Measurements from ENCODE around the gene RPS24. TPM values are rescaled to one million over a fixed set of nuclear protein-coding genes. Genes with fewer than 3 reads are reported as not detected.
A peak's percentile ranks its signal among the peaks of the same experiment; 100 is the strongest.
"Not testable (repeated sequence)": the region's sequence is repeated elsewhere in the genome, so short reads cannot be mapped to it uniquely, and the experiment has no call there.

The RPS24 gene
- total and polyA plus RNA-seq, 8 donors, result 1,239 to 4,429 (median 3,593) TPM

- H3K9me3 ChIP-seq, result no peaks in the 10 kb centered on the region
- intact Hi-C loops (cut with DNase I), result no loop called here
- DNase-seq, result no peak
- no peak for ATAC-seq
- no peaks in the 10 kb centered on the region for H3K4me1 ChIP-seq
- H3K27ac ChIP-seq, result no peak overlapping the region
- no peaks in the 10 kb centered on the region for H3K27me3 ChIP-seq
- H3K36me3 ChIP-seq, result no peaks in the 10 kb centered on the region
- TF ChIP-seq CTCF (IDR thresholded peaks at IDR 0.05), result no peak
- no peak overlapping the region for H3K4me3 ChIP-seq
These were observed 31.9 kb downstream of the RPS24 start for GRCh38 chr10:78065611-78066010.

- H3K27ac ChIP-seq, result no peak overlapping the region
- no peaks in the 10 kb centered on the region for H3K27me3 ChIP-seq
- no peaks in the 10 kb centered on the region for H3K36me3 ChIP-seq
- H3K9me3 ChIP-seq, result no peaks in the 10 kb centered on the region
- TF ChIP-seq CTCF (IDR thresholded peaks at IDR 0.05), result no peak
- no peak overlapping the region for H3K4me3 ChIP-seq
- no peaks in the 10 kb centered on the region for H3K4me1 ChIP-seq
- intact Hi-C loops (cut with DNase I), result no loop called here
- ATAC-seq (no peak), DNase-seq (no peak)
These were observed 32.3 kb downstream of the RPS24 start for GRCh38 chr10:78066012-78066411.

GRCh38 chr10:78066728-78067430 lies 33.2 kb downstream of the RPS24 start:
- Histone ChIP-seq H3K36me3 (no peaks in the 10 kb centered on the region), H3K27me3 (no peaks in the 10 kb centered on the region), H3K4me1 (no peaks in the 10 kb centered on the region), H3K27ac (no peak overlapping the region), H3K4me3 (no peak overlapping the region), H3K9me3 (no peaks in the 10 kb centered on the region)
- no peak for ATAC-seq
- DNase-seq, result peak in 1 of 4 donors; percentile 38
- TF ChIP-seq CTCF (IDR thresholded peaks at IDR 0.05), result no peak
- intact Hi-C loops (cut with DNase I), result no loop called here

GRCh38 chr10:78069151-78069550 lies 35.5 kb downstream of the RPS24 start:
- no peak for TF ChIP-seq CTCF (IDR thresholded peaks at IDR 0.05)
- no peak overlapping the region for H3K4me3 ChIP-seq
- no peak overlapping the region for H3K27ac ChIP-seq
- no peaks in the 10 kb centered on the region for H3K4me1 ChIP-seq
- no peak for ATAC-seq
- no peaks in the 10 kb centered on the region for H3K36me3 ChIP-seq
- no peaks in the 10 kb centered on the region for H3K9me3 ChIP-seq
- no peaks in the 10 kb centered on the region for H3K27me3 ChIP-seq
- DNase-seq, result peak in 1 of 4 donors; percentile 23
- intact Hi-C loops (cut with DNase I), result no loop called here

DNA sequence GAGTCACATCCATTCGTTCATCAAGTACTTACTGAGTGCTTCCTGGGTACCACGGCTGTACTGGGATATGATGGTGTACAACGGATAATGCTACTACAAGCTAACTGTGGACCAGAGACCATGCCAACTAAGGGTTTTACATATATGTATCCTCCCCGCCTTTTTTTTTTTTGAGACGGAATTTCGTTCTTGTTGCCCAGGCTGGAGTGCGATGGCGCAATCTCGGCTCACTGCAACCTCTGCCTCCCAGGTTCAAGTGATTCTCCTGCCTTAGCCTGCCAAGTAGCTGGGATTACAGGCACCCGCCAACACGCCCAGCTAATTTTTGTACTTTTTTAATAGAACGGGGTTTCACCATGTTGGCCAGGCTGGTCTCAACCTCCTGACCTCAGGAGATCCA lies 36.4 kb downstream of the RPS24 start:
- H3K27ac ChIP-seq; DNase-seq; intact Hi-C loops (cut with DNase I); H3K27me3 ChIP-seq; H3K36me3 ChIP-seq; H3K4me3 ChIP-seq; H3K9me3 ChIP-seq; H3K4me1 ChIP-seq: not testable (repeated sequence)
- peak; percentile 67 for ATAC-seq

DNA sequence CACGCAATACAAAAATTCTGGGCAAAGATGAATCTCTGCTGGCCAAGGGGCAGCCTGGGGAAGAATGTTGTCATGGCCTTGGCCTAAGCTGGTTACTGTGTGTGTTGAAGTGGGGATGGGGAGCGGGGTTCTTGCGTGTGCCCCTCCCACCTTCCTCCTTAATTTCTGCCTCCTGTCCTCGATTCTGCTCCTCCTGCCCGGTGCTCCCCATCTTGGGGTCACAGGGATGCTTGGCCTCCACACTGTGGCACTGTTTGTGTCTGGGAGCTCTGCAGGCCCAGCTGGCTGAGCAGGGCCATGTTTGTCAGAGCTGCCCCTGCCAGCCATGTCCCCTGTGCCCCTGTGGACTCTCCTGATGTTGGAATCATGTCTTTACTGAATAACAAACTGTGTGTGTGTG lies 37.1 kb downstream of the RPS24 start:
- TF ChIP-seq CTCF (IDR thresholded peaks at IDR 0.05), result no peak
- no peaks in the 10 kb centered on the region for H3K4me1 ChIP-seq

More for the DNA sequence above, 37.1 kb downstream of the RPS24 start:
- Histone ChIP-seq H3K36me3 (no peaks in the 10 kb centered on the region), H3K27me3 (no peaks in the 10 kb centered on the region), H3K9me3 (no peaks in the 10 kb centered on the region), H3K27ac (no peak overlapping the region), H3K4me3 (no peak overlapping the region)
- DNase-seq (no peak), ATAC-seq (no peak)
- intact Hi-C loops (cut with DNase I), result no loop called here

Data from left lung (tissue), 10 donors.